ENCODE data around the gene TIGD1. TPM values are rescaled to one million over a fixed set of nuclear protein-coding genes. Genes with fewer than 3 reads are reported as not detected.

Gene TIGD1
- 5.9 and 7.0 TPM in 2 replicates for total RNA-seq

GRCh38 chr2:232550354-232551249 is at the start of gene TIGD1, which contains the start of gene EIF4E2:
TSS of gene TIGD1 (minus strand) at chr2:232550557. CDS start at chr2:232549882, 675 bp downstream.
TSS of gene EIF4E2 (plus strand) at chr2:232550689. CDS start at chr2:232550725, 36 bp downstream.

GRCh38 chr2:232539298-232540231 is 10.8 kb downstream of the TIGD1 start, which contains the start of gene CHRNG:
TSS of gene CHRNG (plus strand) at chr2:232539692. CDS start at chr2:232539748, 56 bp downstream.

DNA sequence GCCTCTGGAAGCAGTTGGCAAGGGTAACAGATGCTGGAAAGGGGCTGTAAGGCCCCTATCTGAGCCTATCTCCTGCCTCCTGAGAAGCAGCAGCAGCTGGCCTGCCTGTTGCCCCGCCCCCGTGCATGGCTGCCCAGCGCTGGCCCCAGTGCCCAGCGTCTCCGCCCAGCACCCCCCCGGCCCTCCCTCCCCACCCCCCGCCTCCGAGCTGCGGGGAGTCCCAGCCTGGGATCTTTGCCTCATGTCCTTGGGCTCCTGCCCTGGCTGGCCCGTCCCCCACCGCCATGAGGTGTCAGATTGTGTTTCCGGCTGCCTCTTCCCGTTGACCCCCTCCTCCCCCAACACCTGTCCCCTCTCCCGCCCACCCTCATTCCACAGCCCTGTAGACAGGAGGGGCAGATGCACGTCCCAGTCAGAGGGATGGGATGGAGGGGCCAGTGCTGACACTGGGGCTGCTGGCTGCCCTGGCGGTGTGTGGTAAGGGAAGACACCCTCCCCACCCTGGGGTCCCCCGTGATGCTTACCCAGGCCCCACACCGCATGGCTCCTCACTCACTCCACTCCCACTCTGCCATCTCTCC is 24.5 kb downstream of the TIGD1 start, which contains the start of gene CHRND:
TSS of gene CHRND (plus strand) at position 370 of the 581 bp plus-strand sequence. CDS start at position 426, 56 bp downstream.

GRCh38 chr2:232519581-232520438 is 30.5 kb downstream of the TIGD1 start, which contains the start of gene PRSS56:
TSS of gene PRSS56 (plus strand) at chr2:232520388. CDS start at chr2:232520599, 211 bp downstream.

Other genes starting within 250 kb of the TIGD1 start
- gene ALPP, start 171.8 kb downstream of the TIGD1 start, total RNA-seq = not detected in 2 replicates
- not detected in 2 replicates for gene ALPG, start 143.7 kb downstream of the TIGD1 start, total RNA-seq
- not detected in 2 replicates for gene ALPI, start 94.4 kb downstream of the TIGD1 start, total RNA-seq
- gene ECEL1, start 62.7 kb downstream of the TIGD1 start, total RNA-seq = not detected in 2 replicates
- not detected in 2 replicates for gene PRSS56, start 30.2 kb downstream of the TIGD1 start, total RNA-seq
- not detected in 2 replicates for gene CHRND, start 24.4 kb downstream of the TIGD1 start, total RNA-seq
- not detected in 2 replicates for gene CHRNG, start 10.9 kb downstream of the TIGD1 start, total RNA-seq
- gene EIF4E2, start 132 bp upstream of the TIGD1 start, total RNA-seq = 73.1 and 91.3 TPM in 2 replicates
- not detected in 2 replicates for gene EFHD1, start 83.0 kb upstream of the TIGD1 start, total RNA-seq
- gene GIGYF2, start 146.8 kb upstream of the TIGD1 start, total RNA-seq = 45.6 and 59.8 TPM in 2 replicates
- gene KCNJ13, start 226.0 kb upstream of the TIGD1 start, total RNA-seq = not detected in 2 replicates

Measured in subcutaneous preadipocyte (primary cell).